GM19328 (cell line): ENCODE results near the gene PEX14.

Source experiments
- ATAC-seq: cut with Tn5 transposase; IDR thresholded peaks from one replicate; pipeline ENCODE4 v1.9.1; 2021; ENCODE audit warnings: mild to moderate bottlenecking, moderate library complexity; ENCODE audit not compliant: unreplicated experiment

Gene PEX14

GRCh38 chr1:10515976-10516750 is 41.4 kb downstream of the PEX14 start:
- ATAC-seq: no peak

- ATAC-seq: no peak
Observed at GRCh38 chr1:10516925-10517676, 42.4 kb downstream of the PEX14 start.

DNA sequence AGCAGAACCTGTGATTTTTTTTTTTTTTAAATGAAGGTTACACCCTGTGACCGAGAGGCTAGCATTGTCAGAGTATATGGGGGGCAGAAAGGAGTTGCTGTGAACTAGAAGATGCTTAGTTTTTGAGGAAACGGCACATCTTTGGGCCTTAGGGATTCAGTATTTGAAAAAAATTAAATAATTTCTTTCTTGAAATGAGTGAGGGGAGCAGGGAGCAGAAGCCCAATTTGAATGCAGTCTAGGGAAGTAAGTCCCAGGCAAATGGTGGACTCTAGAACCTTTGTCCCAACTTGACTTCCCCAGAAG is 42.9 kb downstream of the PEX14 start:
- ATAC-seq: no peak

DNA sequence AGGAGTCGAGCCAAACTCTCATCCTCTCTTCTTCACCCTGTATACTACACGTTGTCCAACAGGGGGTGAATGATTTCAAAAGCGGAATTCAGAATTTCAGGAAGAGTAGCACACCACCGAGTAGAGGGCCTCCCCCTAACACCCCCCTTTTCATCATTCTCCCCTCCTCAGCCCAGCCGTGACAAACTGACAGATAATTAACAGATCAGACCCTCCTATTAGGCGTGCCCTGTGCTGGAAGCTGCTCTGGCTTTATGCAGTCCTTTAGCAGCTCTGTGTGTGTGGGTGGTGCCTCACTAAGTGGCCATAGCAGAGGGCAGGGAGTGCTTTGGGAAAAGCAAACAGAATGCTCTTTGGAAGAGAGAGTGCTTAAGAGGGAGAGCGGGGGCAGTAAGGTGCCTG is 44.3 kb downstream of the PEX14 start:
- no peak for ATAC-seq

DNA sequence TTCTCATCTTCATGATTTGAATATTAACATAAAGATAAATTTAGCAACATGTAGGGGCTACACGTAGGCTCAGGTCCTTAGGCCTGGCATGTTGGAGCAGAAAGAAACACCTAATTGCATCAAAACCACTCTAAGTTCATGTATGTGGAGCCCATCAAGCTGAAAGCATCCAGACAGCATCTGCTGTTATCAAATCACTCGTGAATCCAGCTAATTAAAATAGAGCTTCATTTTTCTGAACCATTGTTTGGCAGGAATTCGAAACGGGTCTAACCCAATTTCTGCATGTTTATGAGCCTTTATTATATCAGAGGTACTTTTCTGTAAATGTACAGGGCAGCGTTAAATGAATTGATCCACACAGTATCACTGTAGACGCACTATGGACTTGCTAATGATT is 45.7 kb downstream of the PEX14 start:
- ATAC-seq: no peak

DNA sequence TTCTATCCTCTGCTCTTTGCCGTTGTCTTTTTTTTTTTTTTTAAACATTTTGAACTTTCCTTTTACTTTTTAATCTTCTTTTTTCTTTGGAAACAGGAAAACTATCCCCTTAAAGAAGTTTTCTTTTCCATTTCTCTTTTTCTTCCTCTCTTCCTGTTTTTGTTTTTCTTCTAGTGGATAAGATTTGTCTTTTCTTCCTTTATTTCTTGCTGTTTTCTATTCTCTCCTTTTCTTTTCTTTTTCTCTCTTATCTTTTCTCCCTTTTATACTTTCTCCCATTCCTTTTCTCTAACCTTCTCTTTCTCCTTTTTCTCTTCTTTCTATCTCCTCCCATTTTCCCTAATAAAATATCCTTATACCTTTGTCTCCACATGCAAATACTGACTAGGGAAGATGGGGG is 46.2 kb downstream of the PEX14 start:
- no peak for ATAC-seq

DNA sequence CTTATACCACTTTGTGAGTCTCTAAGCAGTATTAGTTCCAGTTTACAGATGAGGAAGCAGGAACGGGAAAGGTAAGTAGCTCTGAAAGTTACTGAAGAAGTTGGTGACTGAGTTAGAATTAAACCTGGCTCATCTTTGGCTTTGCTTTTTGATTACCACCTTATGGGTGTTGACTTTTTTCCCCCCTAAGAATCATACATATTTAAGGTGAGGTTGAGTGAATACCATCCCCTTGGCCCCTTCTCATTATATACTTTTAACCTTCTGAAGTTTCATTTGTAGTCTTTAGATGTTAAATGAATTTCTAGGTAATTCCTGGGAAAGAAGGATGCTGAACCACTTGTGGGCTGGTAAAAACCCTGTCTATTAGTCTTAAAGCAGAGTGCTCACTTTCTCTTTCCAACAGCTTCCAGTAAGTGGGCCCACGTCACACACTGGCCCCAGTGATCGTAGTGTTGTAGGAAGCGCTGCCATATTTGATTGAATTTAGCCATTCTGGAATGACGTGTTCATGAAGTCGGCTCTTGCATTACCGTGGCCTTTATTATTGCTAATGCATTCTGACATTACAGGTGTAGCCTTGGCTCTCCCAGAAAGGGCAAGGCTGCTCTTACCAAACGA is 46.9 kb downstream of the PEX14 start:
- no peak for ATAC-seq

GRCh38 chr1:10522322-10522860 is 47.6 kb downstream of the PEX14 start:
- ATAC-seq: no peak

DNA sequence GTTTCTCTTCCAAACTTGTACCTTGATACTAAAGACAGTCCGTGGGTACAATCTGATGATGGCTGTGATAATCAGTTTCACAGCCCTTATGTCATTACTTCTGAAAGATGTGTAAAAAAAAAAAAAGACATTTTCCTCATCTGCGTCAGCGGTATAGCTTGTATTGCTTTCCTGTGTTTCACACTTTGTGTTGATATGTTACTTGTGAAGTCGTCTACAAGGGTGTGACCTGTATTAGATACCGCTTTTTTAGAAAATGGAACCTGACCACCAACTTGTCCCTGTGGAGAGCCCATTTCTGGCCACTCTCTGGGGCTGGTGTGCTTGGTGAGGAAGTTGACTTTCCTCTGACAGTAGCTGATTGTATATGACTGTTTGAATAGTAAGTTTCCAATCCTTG is 50.5 kb downstream of the PEX14 start:
- ATAC-seq: no peak

DNA sequence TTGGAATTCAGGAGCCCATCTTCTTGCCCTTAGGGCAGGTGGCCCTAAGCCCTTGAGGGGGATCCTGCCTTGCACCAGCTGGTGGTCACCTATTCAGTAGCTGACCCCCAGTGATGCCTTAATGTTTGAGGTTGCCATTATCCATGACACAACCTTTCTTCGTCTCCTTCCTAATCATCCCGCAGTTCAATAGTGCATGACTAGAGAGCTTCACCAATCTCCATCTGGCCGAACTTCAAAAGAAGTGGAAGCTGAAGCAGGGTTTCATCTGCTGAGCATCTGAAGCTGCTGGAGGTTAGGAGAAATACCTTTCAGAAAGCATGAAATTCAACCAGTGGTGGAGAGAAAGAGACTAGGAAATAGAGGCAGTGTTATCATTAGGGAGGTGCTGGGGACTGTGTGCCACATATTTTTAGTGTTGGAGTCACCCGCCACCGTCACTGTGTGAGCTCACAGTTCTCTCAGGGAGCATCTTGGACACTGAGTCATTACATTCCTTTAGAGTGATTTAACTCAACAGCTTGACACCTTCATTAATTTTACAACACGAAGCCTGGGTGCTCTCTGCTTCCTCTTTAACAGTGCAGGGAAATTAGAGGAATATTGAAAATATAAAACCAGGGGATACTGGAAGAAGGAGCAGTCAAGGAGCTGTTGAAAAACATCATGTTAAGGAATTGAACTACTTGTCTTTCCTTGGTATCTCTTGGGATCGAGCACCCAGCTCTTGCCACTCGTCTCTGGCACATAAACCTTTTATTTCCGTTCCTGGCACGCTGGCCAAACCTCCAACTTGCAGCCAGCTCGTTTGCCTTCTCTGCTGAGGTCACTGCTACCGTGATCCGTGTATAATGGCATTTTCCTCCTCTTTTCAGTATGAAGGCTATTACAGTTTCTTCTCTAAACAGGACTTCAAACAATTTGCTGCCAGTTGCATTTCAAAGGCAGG is 53.6 kb downstream of the PEX14 start:
- ATAC-seq: no peak

DNA sequence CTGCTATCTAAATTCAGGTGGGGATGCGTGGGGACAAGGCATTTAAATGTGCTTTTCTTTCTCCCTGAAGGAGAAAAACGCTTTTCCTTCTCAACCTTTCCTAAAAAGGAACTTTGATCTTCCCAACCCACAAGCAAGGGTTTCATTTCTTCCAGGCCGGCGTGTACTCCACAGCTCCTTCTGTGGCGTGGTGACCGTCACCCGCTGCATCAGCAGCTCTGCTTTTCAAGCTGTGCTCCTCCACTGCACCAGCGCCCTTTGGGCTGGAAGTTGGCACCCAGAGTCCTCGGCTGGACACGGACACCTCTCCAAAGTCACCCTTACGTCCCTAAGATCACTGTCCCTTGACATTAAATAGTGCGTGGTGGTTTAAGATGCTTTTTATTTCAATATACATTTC is 54.3 kb downstream of the PEX14 start:
- ATAC-seq: no peak

DNA sequence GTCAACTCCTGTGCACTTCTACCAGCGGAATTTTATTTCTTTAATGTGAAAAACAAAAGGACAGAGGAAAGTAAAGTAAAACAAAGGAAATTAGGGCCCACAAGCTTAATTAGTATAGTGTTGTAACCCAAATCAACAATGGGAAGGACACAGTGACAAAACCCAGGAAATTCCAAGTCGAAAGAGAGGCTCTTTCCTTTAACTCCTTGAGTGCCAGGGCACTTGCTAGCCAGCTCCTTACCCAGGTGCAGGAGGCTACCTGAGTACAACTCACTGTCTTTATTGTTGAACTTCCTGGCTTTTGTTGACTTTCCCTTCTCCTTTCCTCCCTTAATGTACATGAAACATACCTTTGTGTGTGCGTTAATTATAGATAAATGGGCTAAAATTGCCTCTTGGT is 55.0 kb downstream of the PEX14 start:
- no peak for ATAC-seq

DNA sequence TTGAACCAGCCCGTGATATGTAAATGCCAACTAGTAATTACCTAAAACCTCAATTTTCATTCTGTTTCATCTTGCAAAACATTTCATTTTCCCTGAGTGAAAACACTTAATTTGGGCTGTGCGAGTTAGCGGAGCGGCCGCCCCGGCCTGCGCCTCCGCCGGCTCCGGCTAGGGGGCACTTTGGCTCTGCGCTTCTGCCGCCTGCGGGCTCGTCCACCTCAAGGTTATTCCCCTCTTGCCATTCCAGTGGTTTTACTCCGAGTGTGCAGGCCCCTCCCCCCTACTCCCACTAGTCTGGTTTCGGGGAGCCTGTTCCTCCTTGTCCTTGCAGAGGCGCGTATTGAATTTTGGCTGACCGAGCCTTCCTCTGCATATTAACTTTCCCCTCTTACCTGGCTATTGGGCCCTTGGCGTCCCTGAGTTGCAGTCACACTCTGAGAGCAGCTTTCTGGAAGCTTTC is 55.6 kb downstream of the PEX14 start:
- ATAC-seq: no peak

GRCh38 chr1:10530756-10531495 is 56.2 kb downstream of the PEX14 start:
- no peak for ATAC-seq

DNA sequence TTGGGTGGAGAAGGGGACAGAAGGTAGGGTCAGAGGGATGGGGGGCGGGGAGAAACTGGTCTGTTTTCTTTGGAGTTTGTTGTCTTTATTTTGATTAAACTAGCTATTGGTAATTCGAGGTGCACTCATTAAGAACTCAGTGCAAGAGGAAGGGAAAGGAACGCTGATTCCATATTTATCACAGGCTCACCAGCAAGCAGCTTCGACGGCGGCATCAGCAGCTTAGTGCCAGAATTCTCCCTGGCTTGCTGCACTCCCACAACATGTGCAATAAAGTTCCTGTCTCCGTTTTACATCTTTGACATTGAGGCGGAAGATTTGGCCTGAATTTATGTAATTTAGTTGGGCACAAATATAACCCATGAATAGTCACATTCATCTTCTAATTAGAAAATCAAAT is 57.6 kb downstream of the PEX14 start:
- ATAC-seq: no peak

DNA sequence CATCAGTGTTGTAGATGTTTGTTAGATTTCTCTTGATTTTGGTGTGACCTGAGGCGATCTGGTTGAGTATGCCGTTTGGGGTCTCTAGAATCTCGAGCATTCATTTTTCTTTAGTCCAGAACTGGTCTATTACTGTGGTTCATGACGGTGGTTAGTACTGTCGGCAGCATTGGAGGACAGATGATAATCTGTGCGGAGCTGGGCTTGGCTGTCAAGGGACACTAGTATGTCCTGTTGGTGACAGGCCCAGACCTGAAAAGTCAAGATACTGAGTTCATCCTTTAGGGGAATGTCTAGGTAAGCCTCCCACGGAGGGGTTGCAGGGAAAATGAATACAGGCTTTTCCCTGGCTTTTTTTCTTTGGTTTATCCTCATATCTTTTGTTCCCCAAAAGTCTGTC is 59.8 kb downstream of the PEX14 start:
- no peak for ATAC-seq

DNA sequence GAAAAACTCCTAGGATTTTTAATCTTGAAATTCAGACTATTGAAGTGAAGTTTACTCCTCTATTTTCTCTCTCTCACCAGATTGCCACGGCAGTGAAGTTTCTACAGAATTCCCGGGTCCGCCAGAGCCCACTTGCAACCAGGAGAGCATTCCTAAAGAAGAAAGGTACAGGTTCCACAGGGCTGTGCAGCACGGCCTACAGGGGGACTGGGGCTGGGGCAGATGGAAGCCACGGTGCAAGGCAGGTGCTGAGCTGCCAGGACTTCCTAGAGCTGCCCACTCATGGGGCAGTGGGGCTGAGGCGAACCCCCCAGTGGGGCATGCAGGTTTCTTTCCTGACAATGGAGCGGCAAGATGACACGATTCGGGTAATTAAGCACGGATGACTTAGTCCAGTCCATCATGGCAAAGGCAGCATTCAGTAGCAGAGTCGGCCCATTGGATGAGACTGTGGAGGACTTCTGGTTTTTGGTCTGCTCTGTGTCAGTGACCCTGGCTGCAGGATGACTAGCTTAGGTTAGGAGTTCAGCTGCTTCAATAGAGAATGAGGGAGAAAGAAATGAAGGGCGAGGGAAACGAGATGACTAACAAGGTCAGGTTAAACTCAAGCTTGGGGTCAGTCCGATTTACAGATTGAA is 61.5 kb downstream of the PEX14 start:
- no peak for ATAC-seq

GRCh38 chr1:10537082-10537766 is 62.5 kb downstream of the PEX14 start:
- no peak for ATAC-seq
